GM18520 (cell line): ENCODE data around the gene PWWP2B.

ENCODE experiments used
- ATAC-seq: cut with Tn5 transposase; IDR thresholded peaks from one replicate; pipeline ENCODE4 v1.9.1; 2021; ENCODE audit not compliant: unreplicated experiment

PWWP2B gene

GRCh38 chr10:132455986-132456847 is 59.2 kb downstream of the PWWP2B start:
- ATAC-seq: no peak

GRCh38 chr10:132456881-132457280 is 59.9 kb downstream of the PWWP2B start:
- no peak for ATAC-seq

DNA sequence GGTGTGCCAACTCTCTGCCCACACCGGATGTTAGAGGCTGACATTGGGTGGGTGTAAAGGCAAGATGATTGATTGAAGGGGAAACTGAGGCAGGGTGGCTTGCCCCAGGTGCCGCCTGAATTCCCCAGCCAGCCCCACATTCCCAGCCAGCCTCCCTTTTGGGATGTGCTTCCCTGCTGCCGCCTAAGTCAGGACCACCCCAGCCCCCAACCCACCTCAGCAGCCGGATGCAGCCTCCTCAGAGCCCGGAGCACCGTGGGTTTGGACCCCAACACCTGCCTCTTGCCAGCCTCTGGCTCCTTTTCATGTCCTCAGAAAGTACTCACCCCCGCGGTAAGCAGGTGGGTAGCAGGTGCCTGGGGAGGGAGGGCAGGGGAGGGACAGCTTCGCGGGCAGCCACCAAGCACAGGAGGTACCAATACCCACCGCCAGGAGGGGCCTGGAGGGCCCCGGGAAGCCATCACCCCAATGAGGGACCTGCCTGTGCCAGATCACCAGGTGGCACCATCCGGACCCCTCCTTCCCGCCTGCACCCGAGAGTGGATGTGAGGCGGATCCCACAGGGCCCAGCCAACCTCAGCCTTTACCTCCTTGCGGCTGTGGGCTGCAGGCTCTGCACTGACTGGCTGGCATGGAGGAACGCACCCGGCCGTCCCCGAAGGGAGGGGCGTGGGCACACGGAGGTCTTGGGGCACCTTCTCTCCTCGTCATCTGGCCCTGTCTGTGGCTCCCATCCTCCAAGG is 60.5 kb downstream of the PWWP2B start:
- no peak for ATAC-seq

DNA sequence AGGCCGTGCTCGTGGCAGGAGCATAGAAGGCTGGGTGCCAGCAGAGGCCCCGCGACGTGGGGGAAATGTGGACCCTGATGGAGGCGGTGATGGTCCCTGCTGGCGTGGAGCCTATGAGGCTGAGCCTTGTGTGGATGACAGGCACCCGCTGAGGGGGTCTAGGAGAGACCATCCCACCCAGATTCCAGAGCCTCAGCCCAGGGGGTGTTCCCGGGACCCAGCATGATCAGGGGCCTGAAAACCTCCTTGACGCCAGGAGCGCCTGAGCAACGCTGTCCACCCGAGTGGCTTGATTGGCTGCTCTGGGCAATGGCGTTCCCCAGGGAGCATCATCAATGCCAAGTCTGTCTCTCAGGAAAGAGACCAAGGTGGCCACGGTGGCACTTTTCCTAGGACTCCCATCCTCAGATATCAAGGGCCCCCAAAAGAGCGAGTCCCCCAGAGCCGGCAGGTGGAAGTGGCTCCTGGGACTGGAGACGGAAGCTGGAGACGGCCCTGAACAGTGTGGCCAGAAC is 61.1 kb downstream of the PWWP2B start:
- ATAC-seq: no peak

GRCh38 chr10:132458586-132459300 is 61.7 kb downstream of the PWWP2B start:
- no peak for ATAC-seq

- ATAC-seq: no peak
Observed at GRCh38 chr10:132459301-132460003, 62.5 kb downstream of the PWWP2B start.

DNA sequence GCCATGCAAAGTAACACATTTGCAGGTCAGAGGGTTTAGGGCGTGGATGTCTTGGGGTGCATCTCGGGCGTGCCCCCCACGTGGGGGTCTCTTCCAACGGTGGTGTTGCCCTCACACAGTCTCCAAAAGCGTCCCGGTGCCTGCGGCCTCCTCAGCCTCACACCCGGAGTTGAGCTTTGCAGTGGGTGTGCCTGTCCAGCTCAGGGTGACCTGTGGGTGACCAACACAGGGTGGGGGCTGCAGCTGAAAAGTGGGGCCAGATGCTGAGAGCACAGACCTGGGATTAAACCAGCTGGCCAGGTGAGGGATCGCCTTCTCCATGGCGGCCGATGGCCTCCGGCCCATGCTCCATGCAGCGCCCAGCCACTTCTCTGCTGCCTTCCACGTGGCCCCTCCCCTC is 63.1 kb downstream of the PWWP2B start:
- no peak for ATAC-seq

DNA sequence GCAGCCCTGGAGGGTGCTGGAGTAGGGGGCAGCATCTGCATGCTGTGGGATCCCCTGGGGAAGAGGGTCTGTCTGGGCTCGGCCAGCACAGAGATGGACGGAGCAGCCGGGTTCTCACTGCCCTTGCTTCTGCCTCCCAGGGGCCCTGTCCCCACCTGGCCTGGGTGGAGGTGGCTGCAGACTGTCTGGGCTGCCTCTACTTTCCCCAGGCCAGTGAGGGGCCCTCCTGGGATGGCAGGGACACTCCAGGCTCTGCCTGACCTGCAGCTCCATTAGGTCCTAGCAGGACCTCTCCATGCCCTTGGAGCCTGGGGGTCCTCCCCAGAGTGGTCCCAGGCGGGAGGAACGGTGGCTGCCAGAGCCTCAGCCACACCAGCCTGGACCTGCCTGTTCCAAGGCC is 63.7 kb downstream of the PWWP2B start:
- no peak for ATAC-seq

GRCh38 chr10:132461103-132461682 is 64.2 kb downstream of the PWWP2B start:
- no peak for ATAC-seq

- ATAC-seq: no peak
Observed at GRCh38 chr10:132461683-132462231, 64.8 kb downstream of the PWWP2B start.

DNA sequence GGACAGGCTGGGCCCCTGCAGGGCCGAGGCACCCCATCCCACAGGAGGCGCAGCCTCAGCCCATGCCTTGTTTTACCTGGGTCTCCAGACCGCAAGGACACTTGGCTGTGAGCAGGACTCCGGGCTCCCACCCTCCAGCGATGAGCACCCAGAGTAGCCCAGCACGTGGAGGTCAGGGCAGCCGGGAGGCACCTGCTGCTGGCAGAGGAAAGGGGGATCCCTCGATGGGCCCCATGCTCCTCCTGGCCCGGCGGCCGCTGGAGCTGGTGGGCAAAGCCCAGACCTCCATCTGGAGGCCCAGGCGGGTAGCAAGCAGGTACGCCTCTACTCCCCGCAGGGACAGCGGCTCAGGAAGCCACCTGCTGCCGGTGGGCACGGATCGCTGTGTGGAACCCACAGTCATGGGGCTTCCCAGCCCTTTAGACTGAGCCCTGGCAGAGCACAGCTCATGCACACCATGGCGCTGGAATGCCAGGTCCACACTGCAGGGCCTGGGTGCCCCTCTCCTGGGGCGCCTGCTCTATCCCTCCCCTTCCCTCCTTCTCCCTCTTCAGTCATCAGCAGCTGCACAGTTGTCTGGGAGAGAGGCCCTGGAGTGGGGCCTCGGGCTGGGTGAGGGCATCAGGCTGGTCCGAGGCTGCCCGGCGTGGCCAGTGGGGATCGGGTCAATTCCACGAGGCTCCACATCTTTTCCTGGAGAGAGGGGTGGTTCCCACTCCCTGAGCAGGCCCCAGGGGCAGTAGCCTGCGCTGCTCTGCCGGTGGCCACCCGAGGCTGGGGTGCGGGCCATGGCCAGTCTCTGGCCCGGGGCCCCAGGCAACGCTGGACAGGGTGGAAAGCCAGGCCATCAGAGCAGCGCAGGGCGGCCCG is 65.7 kb downstream of the PWWP2B start:
- ATAC-seq: no peak

GRCh38 chr10:132463333-132464255 is 66.6 kb downstream of the PWWP2B start:
- no peak for ATAC-seq

GRCh38 chr10:132464256-132465192 is 67.5 kb downstream of the PWWP2B start:
- ATAC-seq: no peak

- no peak for ATAC-seq
Observed at GRCh38 chr10:132465193-132465888, 68.3 kb downstream of the PWWP2B start.

DNA sequence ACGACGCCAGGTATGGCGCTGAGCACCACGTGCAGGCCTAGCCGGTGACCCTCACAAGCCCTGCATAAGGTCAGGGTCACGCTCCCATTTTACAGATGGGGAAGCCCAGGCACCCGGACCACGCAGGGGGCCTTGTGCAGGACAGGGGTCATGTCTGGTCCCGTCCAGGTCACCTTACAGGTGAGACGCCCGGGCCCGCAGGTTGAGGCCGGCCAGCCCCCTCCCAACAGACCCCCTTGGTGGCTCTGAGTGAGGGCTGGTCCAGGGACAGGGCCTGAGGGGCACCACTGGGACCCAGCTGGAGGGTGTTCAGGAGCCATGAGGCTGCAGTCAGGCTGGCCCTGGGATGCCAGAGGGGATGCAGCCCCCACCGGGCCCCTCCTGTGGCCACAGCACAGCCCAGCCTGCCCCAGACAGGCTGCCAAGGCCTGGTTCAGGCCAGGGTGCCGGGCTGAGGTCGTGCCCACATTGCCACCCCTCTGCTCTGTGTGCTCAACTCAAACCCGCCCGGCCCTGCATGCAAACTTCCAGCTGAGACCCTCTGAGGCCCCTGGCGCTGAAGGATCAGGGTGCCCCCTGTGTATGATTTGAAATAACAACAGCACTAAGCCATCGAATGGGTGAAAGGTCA is 69.0 kb downstream of the PWWP2B start:
- ATAC-seq: no peak
